Activated T-helper 17 cell treated with anti-CD3 and anti-CD28 coated beads, Interleukin-2, amount 50 U/mL, for 72 hours (primary cell): ENCODE data around the gene IGF2BP2. TPM values are rescaled to one million over a fixed set of nuclear protein-coding genes. Genes with fewer than 3 reads are reported as not detected.
"Not testable (repeated sequence)": the region's sequence is repeated elsewhere in the genome, so short reads cannot be mapped to it uniquely, and the experiment has no call there.

Experiments
- ATAC-seq: fragments of 150-1000 bp; cut with Tn5 transposase; replicated peaks from 2 replicates; pipeline ENCODE4 v1.10.0; 2021; ENCODE audit warnings: mild to moderate bottlenecking, moderate library complexity
- H3K27ac Mint-ChIP-seq: one replicate; pipeline ENCODE4 v1.8.0; 2022; ENCODE audit warnings: mixed read lengths
- H3K27me3 Mint-ChIP-seq: one replicate; pipeline ENCODE4 v1.8.0; 2022; ENCODE audit warnings: mixed read lengths
- H3K36me3 Mint-ChIP-seq: one replicate; pipeline ENCODE4 v1.8.0; 2022; ENCODE audit warnings: low read depth, mild to moderate bottlenecking, mixed read lengths
- H3K4me1 Mint-ChIP-seq: one replicate; pipeline ENCODE4 v1.8.0; 2022; ENCODE audit warnings: mixed read lengths
- H3K4me3 Mint-ChIP-seq: one replicate; pipeline ENCODE4 v1.8.0; 2022; ENCODE audit warnings: mild to moderate bottlenecking, mixed read lengths
- H3K9me3 Mint-ChIP-seq: one replicate; pipeline ENCODE4 v1.8.0; 2022; ENCODE audit warnings: mixed read lengths
- total RNA-seq, 2 donors: library from RNA; stranded (reverse); gene quantifications; one replicate each; pipeline ENCODE4 v1.2.3, GENCODE V29; 2022

The IGF2BP2 gene
- total RNA-seq, 2 donors from 2014 or later = 0.28 to 0.82 TPM

DNA sequence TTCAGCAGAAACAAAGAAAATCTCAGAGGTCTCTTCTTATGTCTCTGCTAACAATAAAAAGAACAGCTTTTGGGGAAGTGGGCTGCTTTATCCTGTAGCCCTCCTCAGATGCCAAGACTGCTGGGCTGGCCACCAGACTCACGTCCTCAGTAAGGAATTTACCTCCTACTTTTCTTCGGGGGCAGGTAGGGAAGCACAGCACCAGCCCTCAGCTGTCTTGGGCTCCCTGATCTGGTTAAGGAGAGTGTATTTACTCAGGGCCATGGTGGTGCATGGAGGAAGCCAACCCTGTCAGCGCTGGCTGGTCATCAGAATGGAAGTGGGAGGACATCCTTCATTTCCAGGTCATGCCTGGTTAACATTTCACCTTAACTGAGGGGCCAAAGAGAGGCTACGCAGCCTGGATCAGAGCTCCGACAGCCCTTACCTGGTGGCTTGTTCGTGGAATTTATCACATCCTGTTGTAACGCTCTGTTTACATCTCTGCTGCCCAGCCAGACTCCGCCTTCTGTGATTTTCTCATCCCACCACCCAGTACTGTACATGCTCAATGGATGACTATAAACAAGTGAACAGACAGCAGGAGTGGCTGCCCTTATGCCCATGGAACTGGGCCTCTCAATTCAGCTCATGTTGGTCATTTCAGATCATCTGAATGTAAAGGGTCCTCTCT is 108.3 kb downstream of the IGF2BP2 start:
- no peak for ATAC-seq
- Mint-ChIP-seq H3K9me3 (no peaks in the 10 kb centered on the region), H3K27me3 (peaks cover 23% of the 10 kb centered on the region), H3K4me1 (no peaks in the 10 kb centered on the region), H3K27ac (no peak overlapping the region), H3K4me3 (no peak overlapping the region), H3K36me3 (no peaks in the 10 kb centered on the region)

DNA sequence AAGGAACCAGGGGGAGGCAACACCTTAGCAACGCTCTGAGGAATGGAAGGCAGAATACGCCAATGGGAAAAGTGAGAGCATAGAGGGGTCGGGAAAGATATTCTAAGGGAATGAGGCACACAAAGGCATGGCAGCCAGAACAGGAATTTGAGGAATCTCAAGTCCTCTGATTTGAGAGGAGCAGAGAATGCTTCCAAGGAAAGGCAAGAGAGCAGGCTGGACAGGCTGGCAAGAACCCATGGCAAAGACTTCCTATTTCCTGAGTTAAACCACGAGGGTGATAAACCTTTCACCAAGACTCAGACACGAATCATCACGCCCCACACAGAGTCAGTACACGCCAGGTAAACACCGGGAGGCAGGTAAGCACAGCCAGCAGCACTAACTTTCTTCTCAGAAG is 109.8 kb downstream of the IGF2BP2 start:
- Mint-ChIP-seq H3K36me3 (no peaks in the 10 kb centered on the region), H3K27me3 (peaks cover 22% of the 10 kb centered on the region), H3K4me1 (no peaks in the 10 kb centered on the region), H3K27ac (no peak overlapping the region), H3K9me3 (no peaks in the 10 kb centered on the region), H3K4me3 (no peak overlapping the region)
- no peak for ATAC-seq

DNA sequence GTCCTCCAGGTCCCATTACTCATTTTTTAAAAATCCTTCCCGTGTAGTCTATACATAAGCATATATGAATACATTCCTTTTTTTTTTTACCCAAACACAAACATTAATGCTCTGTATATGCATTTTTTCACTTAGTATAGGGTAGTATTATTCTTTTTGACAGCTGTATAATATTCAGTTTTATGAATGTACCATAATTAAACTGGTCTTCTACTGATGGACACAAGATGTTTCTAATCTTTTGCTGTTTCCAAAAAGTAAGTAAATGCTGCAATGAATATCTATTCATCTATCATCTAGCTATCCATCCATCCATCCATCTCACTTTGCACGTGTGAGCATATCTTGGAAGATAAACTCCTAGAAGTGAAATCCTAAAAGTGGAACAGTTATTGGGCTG is 110.8 kb downstream of the IGF2BP2 start:
- no peak overlapping the region for H3K27ac Mint-ChIP-seq
- no peaks in the 10 kb centered on the region for H3K36me3 Mint-ChIP-seq
- ATAC-seq = no peak
- peaks cover 16% of the 10 kb centered on the region for H3K27me3 Mint-ChIP-seq
- no peak overlapping the region for H3K4me3 Mint-ChIP-seq
- no peaks in the 10 kb centered on the region for H3K4me1 Mint-ChIP-seq
- no peaks in the 10 kb centered on the region for H3K9me3 Mint-ChIP-seq

DNA sequence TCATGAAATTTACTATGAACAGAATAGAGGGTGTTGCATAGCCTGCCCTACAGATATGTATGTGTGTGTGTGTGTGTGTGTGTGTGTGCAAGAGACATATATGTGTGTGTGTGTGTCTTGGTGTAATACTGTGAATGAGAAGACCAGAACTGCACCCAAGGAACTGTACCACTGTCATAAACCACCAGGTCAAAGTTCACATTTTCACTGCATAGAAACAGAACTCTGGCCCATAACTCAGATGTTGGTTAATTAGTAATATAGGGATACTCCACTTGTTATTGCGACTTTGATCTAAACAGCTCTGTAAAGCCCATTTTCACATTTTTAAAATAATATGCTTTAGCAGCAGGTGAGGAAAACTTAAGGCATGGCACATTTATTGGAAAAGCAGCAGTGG is 111.8 kb downstream of the IGF2BP2 start:
- Mint-ChIP-seq H3K4me1 (no peaks in the 10 kb centered on the region), H3K36me3 (no peaks in the 10 kb centered on the region)
- ATAC-seq = no peak

DNA sequence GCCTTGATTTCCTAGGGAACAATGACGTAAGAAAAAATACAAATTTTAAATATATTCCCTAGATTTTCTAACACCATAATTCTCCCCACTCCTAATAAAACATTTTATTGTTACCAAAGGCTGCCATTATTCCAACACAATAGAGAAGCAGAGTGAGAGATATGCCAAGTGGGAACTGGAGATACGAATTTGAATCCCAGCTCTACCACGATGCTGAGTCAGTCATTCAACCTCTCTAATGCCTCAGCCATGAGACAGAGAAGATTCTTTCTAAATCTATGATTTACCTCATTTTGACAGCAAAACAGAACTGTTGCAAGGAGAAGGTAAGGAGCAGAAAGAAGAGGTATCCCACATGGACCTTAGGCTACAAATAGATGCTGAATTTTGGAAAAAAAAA is 112.5 kb downstream of the IGF2BP2 start:
- H3K36me3 Mint-ChIP-seq = no peaks in the 10 kb centered on the region
- no peaks in the 10 kb centered on the region for H3K4me1 Mint-ChIP-seq
- no peak for ATAC-seq
- H3K27me3 Mint-ChIP-seq = peaks cover 12% of the 10 kb centered on the region
- H3K4me3 Mint-ChIP-seq = no peak overlapping the region
- H3K9me3 Mint-ChIP-seq = no peaks in the 10 kb centered on the region
- no peak overlapping the region for H3K27ac Mint-ChIP-seq

More for the DNA sequence above, 111.8 kb downstream of the IGF2BP2 start:
- Mint-ChIP-seq H3K27me3 (peaks cover 12% of the 10 kb centered on the region), H3K27ac (no peak overlapping the region), H3K4me3 (no peak overlapping the region), H3K9me3 (no peaks in the 10 kb centered on the region)

DNA sequence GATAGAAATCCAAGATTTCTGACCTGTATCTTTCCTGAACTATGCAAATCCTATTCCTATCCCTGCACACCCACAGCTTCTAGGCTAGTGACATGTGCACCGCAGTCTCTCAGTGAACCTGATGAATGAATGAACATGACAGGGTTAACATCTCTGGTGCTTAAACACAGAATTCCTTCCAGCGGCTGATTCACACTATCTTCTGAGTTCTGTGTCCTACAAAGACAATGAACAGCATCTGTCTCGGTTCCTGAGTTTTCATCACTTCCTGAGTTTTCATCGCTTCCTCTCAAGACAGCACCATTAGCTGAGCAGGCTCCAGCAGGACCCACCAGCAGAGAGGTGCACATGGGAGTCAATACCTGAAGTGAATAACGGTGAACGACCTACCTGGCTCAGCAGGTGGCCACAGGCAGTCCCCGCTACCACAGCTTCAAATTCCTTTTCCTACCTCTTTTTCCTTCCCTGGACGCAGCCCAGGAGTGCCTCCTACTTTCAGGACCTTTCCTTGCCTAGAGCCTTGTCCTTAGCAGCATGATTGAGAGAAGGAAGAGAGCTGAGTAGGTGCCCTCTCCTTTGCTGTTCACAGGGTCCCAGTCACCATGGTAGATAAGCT is 113.5 kb downstream of the IGF2BP2 start:
- Mint-ChIP-seq H3K9me3 (no peaks in the 10 kb centered on the region), H3K4me1 (no peaks in the 10 kb centered on the region), H3K27me3 (peaks cover 9% of the 10 kb centered on the region), H3K27ac (no peak overlapping the region), H3K36me3 (no peaks in the 10 kb centered on the region), H3K4me3 (no peak overlapping the region)
- ATAC-seq = no peak

DNA sequence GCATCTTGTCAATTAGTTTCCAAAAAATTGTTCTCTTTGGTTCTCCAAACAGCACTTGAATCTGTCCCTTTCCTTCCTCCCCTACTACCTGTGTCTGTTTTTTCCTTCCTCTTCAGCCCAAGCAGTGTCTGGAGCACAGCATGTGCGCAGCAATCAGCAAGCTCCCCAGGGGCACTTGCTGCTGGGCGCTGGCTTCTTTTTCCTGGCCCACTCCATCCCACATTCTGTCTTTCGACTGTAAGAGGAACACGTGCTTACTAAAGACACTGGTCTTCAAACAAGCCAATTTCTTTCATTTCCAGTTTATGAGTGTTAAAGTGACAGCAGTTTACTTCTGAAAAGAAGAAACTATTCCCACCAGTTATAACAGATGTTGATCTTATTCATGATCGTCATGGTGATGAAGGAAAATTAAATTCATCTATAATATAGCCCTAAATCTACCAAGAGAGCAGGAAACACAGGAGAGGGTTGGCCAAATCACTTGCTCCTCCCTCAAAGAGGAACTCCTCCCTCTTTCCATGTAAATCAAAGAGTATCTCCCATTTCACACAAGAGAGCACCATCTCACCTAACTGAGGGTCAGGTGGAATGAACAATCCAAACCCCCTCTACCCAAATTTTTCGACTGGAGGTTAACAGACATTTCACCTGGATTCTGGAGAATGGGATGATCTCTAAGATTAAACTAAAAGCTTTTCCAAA is 115.4 kb downstream of the IGF2BP2 start:
- ATAC-seq = no peak

DNA sequence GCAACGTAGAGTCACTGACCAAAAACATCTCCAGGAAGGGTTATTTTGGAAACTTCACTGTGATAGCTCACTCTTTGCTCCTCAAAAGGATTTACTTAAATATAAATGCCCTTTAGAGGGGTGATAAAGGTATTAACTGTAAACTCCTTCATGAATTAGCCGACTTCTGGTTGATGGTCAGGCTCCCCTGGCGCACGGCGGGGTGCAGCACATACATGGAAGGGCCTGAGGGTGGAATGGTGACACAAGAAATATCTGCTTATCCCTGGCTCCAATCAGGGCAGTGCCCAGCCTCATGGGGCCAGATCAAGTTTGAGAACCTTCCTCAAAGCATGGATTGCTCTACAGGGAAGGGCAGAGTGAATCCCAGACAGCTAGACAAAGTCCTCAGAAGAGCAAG is 116.5 kb downstream of the IGF2BP2 start:
- Mint-ChIP-seq H3K36me3 (no peaks in the 10 kb centered on the region), H3K4me3 (no peak overlapping the region), H3K27me3 (peaks cover 10% of the 10 kb centered on the region), H3K27ac (no peak overlapping the region), H3K4me1 (no peaks in the 10 kb centered on the region), H3K9me3 (no peaks in the 10 kb centered on the region)
- ATAC-seq = no peak

More for the DNA sequence above, 115.4 kb downstream of the IGF2BP2 start:
- peaks cover 6% of the 10 kb centered on the region for H3K27me3 Mint-ChIP-seq
- no peak overlapping the region for H3K4me3 Mint-ChIP-seq
- H3K36me3 Mint-ChIP-seq = no peaks in the 10 kb centered on the region
- no peaks in the 10 kb centered on the region for H3K9me3 Mint-ChIP-seq
- no peak overlapping the region for H3K27ac Mint-ChIP-seq
- no peaks in the 10 kb centered on the region for H3K4me1 Mint-ChIP-seq

DNA sequence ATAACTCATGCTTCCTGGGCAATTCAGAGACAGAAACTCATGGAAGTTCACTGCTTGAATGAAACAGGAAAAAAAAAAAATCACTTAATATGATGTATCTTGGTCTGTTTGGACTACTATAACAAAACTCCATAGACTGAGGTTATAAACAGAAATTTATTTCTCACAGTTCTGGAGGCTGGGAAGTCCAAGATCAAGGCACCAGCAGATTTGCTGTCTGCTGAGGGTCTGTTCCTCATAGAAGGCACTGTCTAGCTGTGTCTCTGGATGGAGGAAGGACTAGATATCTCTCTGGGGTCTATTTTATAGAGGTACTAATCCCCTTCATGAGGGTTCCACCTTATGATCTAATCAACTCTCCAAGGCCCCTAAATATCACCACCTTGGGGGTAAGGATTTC is 119.3 kb downstream of the IGF2BP2 start:
- H3K9me3 Mint-ChIP-seq = no peaks in the 10 kb centered on the region
- ATAC-seq = no peak
- H3K4me3 Mint-ChIP-seq = no peak overlapping the region
- H3K4me1 Mint-ChIP-seq = no peaks in the 10 kb centered on the region
- no peak overlapping the region for H3K27ac Mint-ChIP-seq
- no peaks in the 10 kb centered on the region for H3K36me3 Mint-ChIP-seq
- H3K27me3 Mint-ChIP-seq = peaks cover 11% of the 10 kb centered on the region

DNA sequence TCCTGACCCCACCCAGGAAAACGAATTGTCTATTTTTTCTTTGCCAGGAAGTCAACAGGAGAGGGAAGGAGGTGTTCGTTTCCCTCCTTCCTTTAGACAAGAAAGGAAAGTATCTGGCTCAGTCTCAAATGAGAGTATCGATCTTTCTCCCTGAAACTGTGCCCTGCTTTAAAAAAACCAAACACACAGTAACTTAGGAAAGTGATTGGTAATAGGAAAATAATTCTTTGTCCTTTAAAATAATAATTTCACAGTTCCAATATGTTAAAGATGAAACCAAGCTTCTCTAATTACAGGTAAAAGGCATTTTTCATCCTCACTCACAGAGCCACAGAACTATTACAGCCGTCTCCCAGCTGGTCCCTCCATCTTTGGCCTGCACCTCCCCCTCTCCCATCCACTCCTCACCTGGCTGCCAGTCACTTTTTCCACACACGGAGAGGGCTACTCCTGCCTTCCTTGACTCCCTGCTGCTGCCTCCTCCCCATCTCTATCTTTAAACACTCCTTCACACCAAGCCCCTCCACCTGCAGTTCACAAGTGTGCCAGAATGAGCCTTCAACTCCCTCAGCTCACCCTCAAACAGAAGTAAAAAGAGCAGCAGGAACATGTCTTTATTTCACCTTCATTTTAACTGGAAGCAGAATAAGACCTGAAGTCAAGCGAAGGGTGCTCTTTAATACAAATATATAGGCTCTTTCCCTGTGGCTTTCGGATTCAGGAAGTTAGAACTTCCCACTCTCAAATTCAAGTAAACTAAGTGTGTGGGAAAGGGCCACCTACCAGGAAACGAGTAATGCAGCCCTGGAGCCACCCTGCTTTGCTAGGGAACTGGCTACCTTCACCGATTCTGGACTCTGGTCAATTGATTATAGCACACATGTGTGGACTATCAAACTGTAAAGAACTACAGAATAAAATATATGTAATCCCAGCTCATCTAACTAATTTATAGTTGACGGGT is 122.3 kb downstream of the IGF2BP2 start:
- no peaks in the 10 kb centered on the region for H3K36me3 Mint-ChIP-seq
- no peak overlapping the region for H3K27ac Mint-ChIP-seq
- H3K9me3 Mint-ChIP-seq = no peaks in the 10 kb centered on the region
- no peak overlapping the region for H3K4me3 Mint-ChIP-seq
- no peak for ATAC-seq
- peaks cover 18% of the 10 kb centered on the region for H3K27me3 Mint-ChIP-seq
- H3K4me1 Mint-ChIP-seq = no peaks in the 10 kb centered on the region

DNA sequence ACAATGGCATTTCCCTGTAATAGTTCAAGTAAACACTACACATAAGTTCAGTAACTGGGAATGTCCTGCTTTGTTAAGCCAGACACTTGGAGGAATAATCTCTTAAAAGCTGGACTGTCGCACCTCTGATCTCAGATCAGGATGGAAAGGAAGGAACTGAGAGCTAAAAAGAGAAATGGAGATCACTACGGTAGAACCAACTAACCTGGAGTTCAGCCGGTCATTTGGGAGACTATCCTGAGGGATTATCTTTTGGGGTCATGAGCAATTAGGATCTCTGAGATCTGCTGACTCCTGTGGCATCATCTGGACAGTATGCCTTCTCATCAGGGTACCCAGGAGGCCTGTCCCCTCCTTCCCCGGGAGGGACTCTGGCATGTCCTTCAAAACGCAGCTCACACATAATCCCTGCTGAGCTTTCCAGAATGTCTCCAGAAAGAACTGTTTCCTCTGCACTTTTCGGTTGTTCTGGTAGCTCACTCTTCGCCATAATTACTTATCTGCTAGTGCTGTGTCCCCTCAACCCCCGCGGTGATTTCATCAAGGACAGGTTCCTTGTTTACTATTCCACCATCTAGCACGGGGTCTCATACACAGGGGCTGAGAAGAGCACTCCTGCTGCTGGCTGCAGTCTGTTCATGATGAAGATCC is 123.1 kb downstream of the IGF2BP2 start:
- Mint-ChIP-seq H3K4me1 (no peaks in the 10 kb centered on the region), H3K27me3 (peaks cover 18% of the 10 kb centered on the region), H3K4me3 (no peak overlapping the region), H3K9me3 (no peaks in the 10 kb centered on the region), H3K36me3 (no peaks in the 10 kb centered on the region), H3K27ac (no peak overlapping the region)
- ATAC-seq = no peak

DNA sequence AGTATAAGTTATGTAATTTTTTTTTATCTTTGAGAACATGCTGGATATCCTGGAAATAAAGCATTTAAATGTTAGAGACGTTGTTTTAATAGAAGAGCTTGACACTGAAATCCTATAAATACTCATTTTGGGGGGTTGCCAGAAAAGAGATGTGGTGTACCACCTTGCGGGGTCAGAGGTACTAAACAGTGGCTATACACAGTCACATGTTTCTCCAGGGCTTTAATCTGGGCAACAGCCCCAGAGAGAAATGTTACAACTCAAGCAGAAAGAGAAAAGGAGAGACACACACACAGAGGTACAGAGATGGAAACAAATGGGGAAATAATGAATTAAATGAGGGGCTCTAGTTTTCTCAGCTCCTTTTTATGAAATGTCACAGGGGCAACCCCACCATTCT is 124.9 kb downstream of the IGF2BP2 start:
- H3K9me3 Mint-ChIP-seq = no peaks in the 10 kb centered on the region
- H3K4me3 Mint-ChIP-seq = no peak overlapping the region
- H3K27me3 Mint-ChIP-seq = peaks cover 26% of the 10 kb centered on the region
- no peak for ATAC-seq
- H3K27ac Mint-ChIP-seq = no peak overlapping the region
- no peaks in the 10 kb centered on the region for H3K36me3 Mint-ChIP-seq
- H3K4me1 Mint-ChIP-seq = no peaks in the 10 kb centered on the region

DNA sequence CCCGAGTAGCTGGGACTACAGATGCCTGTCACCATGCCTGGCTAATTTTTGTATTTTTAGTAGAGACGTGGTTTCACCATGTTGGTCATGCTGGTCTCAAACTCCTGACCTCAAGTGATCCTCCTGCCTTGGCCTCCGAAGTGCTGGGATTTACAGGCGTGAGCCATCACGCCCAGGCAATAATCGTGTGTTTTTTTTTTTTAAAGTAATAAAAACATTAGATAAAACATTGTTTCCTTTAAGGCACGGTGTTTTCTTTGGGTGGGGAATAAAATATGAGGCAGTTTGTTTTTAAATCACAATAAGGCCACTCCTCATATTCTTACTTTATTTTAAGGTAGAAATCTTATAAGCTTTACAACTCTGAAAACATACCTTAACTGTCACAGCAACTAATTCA is 127.6 kb downstream of the IGF2BP2 start:
- H3K4me3 Mint-ChIP-seq, H3K4me1 Mint-ChIP-seq, H3K27ac Mint-ChIP-seq, H3K9me3 Mint-ChIP-seq, ATAC-seq, H3K36me3 Mint-ChIP-seq: not testable (repeated sequence)
- H3K27me3 Mint-ChIP-seq = peaks cover 18% of the 10 kb centered on the region

DNA sequence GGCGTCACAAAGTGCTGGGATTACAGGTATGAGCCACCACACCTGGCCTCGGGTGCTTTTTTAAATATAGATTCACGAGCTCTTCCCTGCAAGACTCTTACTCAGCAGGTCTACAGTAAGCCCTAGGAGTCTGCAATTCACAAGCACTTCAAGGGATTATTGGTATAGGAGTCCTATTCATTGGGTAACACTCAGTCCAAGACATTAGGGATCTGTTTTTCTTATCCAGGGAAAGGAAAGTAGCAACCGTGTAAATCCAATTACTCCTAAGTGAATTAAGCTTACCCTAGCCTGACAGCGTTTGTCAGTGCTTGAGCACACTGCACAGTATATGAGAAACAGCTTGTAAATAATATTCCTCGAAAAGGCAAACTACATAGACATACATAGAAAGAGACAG is 128.8 kb downstream of the IGF2BP2 start:
- H3K9me3 Mint-ChIP-seq = no peaks in the 10 kb centered on the region
- ATAC-seq = no peak
- H3K36me3 Mint-ChIP-seq = no peaks in the 10 kb centered on the region

More for the DNA sequence above, 128.8 kb downstream of the IGF2BP2 start:
- Mint-ChIP-seq H3K4me1 (no peaks in the 10 kb centered on the region), H3K4me3 (no peak overlapping the region), H3K27ac (no peak overlapping the region), H3K27me3 (peaks cover 18% of the 10 kb centered on the region)
